Embryonic facial prominence (tissue), 1 donor: ENCODE measurements around the gene NELFA.

Experiments used
- DNase-seq: peaks from one replicate; pipeline ENCODE4 v3.0.0-alpha.2; 2016; ENCODE audit errors: extremely low spot score

Gene NELFA

GRCh38 chr4:1937550-1937949 lies 71.2 kb downstream of the NELFA start:
- DNase-seq: no peak

GRCh38 chr4:1933700-1934099 lies 75.1 kb downstream of the NELFA start:
- DNase-seq: no peak

DNA sequence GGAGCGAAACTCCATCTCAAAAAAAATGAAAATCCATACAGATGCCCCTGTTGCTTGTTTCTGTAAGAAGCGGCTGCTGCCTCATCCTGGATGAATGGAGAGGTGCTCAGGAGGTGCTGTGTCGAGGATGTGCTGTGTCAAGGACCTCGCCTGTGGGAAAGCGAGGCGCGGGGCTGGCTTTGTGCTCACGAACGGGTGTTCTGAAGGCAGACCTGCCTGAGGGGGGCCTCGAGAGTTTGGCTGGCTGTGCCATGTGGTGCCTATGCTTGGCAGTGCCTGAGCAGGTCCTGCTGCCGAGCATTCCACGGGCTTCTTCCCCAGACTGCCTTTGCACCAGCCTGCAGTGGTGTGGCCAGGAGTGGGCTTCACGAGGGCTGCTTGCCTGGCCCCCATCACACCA lies 76.0 kb downstream of the NELFA start:
- DNase-seq: no peak
